ENCODE measurements around the gene SLC39A2. TPM values are rescaled to one million over a fixed set of nuclear protein-coding genes. Genes with fewer than 3 reads are reported as not detected.

SLC39A2 gene
- total RNA-seq, 1 experiment from 2014 or later, result not detected

DNA sequence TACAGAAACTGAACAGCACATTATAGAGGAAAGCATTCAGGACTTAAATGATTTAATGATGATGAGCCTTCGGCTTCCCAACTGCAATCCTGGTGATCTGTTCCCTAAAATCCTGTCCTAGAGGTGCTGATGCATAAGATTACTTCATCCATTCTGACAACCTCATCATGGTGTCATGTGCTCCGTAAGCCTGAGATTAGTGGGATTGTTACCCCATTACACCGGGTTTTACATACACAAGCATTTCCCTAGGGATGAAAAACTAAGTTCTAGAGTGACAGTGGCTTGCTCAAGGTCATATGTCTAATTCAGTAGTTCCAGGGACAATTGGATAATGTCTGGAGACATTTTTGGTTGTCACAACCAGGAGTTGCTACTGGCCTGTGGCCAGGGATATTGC is 38.1 kb downstream of the SLC39A2 start:
- CTCF ChIA-PET, result interaction anchor here (5.2 kb wide), 1 partner anchor 22 kb away, joined by 25 read pairs; no protein-coding TSS in a partner anchor
- no peaks in the 10 kb centered on the region for H3K79me2 ChIP-seq (ENCODE audit: insufficient read depth, low read length)
- no peak overlapping the region for H3K27ac ChIP-seq (ENCODE audit: low read depth, low read length)
- H3K4me2 ChIP-seq (ENCODE audit: low read length), result no peak overlapping the region
- no peaks in the 10 kb centered on the region for H3K9me3 ChIP-seq (ENCODE audit: control insufficient read depth in 1 of 2, insufficient read depth in 1 of 2, low read depth in 1 of 2, low read length in 2 of 2)
- H3K9ac ChIP-seq (ENCODE audit: low read length), result no peak overlapping the region
- no peaks in the 10 kb centered on the region; the same call in 1 of the 2 replicates for H3K27me3 ChIP-seq (ENCODE audit: insufficient read depth, low read length)
- intact Hi-C loops (cut with micrococcal nuclease), result no loop called here
- ATAC-seq (no peak), DNase-seq (ENCODE audit: low read depth, low spot score) (no peak)
- H3K4me1 ChIP-seq (ENCODE audit: control insufficient read depth in 1 of 2, insufficient read depth in 2 of 2, low read length in 2 of 2), result peaks cover 0 to 7% of the 10 kb centered on the region in 2 experiments; a peak in 1 of 4 replicates
- H3K4me3 ChIP-seq (replicated peaks in 1 of 2; ENCODE audit: low read depth in 1 of 2, low read length in 2 of 2), result no peak overlapping the region
- no peak overlapping the region for H2AFZ ChIP-seq (ENCODE audit: low read depth, low read length, poor library complexity, severe bottlenecking)
- H4K20me1 ChIP-seq (ENCODE audit: insufficient read depth), result no peaks in the 10 kb centered on the region
- no TSS peak for BruUV-seq (replicated peaks)
- no peaks in the 10 kb centered on the region for H3K36me3 ChIP-seq (ENCODE audit: control insufficient read depth in 1 of 2, insufficient read depth in 2 of 2, low read length in 2 of 2)
- no peak for TF ChIP-seq CBX3 (IDR thresholded peaks at IDR 0.05; ENCODE audit: low read depth)
- TF ChIP-seq SP1 (IDR thresholded peaks at IDR 0.05; ENCODE audit: low read depth), result no peak
- TF ChIP-seq RAD21 (IDR thresholded peaks at IDR 0.05; ENCODE audit: low read depth), result no peak
- TF ChIP-seq, protein P1, sequence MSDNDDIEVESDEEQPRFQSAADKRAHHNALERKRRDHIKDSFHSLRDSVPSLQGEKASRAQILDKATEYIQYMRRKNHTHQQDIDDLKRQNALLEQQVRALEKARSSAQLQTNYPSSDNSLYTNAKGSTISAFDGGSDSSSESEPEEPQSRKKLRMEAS (IDR thresholded peaks at IDR 0.05), result no peak
- no peak for TF ChIP-seq FOSL1 (IDR thresholded peaks at IDR 0.05; ENCODE audit: low read depth)
- TF ChIP-seq, protein P2, sequence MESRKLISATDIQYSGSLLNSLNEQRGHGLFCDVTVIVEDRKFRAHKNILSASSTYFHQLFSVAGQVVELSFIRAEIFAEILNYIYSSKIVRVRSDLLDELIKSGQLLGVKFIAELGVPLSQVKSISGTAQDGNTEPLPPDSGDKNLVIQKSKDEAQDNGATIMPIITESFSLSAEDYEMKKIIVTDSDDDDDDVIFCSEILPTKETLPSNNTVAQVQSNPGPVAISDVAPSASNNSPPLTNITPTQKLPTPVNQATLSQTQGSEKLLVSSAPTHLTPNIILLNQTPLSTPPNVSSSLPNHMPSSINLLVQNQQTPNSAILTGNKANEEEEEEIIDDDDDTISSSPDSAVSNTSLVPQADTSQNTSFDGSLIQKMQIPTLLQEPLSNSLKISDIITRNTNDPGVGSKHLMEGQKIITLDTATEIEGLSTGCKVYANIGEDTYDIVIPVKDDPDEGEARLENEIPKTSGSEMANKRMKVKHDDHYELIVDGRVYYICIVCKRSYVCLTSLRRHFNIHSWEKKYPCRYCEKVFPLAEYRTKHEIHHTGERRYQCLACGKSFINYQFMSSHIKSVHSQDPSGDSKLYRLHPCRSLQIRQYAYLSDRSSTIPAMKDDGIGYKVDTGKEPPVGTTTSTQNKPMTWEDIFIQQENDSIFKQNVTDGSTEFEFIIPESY (IDR thresholded peaks at IDR 0.05; ENCODE audit: extremely low read depth, insufficient replicate concordance, low read length), result no peak
- TF ChIP-seq, protein P3, sequence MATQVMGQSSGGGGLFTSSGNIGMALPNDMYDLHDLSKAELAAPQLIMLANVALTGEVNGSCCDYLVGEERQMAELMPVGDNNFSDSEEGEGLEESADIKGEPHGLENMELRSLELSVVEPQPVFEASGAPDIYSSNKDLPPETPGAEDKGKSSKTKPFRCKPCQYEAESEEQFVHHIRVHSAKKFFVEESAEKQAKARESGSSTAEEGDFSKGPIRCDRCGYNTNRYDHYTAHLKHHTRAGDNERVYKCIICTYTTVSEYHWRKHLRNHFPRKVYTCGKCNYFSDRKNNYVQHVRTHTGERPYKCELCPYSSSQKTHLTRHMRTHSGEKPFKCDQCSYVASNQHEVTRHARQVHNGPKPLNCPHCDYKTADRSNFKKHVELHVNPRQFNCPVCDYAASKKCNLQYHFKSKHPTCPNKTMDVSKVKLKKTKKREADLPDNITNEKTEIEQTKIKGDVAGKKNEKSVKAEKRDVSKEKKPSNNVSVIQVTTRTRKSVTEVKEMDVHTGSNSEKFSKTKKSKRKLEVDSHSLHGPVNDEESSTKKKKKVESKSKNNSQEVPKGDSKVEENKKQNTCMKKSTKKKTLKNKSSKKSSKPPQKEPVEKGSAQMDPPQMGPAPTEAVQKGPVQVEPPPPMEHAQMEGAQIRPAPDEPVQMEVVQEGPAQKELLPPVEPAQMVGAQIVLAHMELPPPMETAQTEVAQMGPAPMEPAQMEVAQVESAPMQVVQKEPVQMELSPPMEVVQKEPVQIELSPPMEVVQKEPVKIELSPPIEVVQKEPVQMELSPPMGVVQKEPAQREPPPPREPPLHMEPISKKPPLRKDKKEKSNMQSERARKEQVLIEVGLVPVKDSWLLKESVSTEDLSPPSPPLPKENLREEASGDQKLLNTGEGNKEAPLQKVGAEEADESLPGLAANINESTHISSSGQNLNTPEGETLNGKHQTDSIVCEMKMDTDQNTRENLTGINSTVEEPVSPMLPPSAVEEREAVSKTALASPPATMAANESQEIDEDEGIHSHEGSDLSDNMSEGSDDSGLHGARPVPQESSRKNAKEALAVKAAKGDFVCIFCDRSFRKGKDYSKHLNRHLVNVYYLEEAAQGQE (IDR thresholded peaks at IDR 0.05; ENCODE audit: low read depth), result no peak
- TF ChIP-seq JUND (IDR thresholded peaks at IDR 0.05), result no peak
- TF ChIP-seq EZH2 (IDR thresholded peaks at IDR 0.05), result no peak
- TF ChIP-seq SIN3A (IDR thresholded peaks at IDR 0.05; ENCODE audit: low read depth), result no peak
- no peak for TF ChIP-seq CEBPB (IDR thresholded peaks at IDR 0.05; ENCODE audit: low read depth)
- no peak for TF ChIP-seq ZFX (IDR thresholded peaks at IDR 0.05)
- POLR2A ChIA-PET, result no interaction called here
- no peaks in the 10 kb centered on the region for H3K9me2 ChIP-seq (ENCODE audit: insufficient read depth)
- RAD21 ChIA-PET (ENCODE audit: low non-redundant PET in 1 of 2, low total read pairs in 2 of 2, uncharacterized antibody in 2 of 2, unreplicated experiment in 2 of 2), result no interaction called here
